ENCODE measurements around the gene TFCP2L1.

Gene TFCP2L1

DNA sequence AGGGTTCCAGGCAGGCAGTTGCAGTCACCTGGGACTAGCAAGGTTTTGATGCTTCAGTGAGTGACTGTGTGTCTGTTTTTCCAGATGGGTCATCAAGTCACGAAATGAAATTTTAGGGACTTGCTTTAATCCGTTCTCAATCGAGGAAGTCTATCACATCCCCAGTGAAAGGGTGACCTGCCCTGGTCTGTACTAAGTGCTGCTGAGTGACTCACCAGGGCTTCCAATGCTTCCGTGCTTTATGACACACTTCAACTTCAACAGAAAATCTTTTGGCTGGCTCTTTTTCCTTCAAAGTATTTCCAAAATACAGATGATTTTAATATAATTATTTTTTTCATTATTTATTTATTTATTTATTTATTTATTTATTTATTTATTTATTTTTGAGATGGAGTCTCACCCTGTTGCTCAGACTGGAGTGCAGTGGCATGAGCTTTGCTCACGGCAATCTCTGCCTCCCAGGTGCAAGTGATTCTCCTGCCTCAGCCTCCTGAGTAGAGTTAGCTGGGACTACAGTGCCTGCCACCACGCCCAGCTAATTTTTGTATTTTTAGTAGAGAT is 18.4 kb downstream of the TFCP2L1 start:
- DNase-seq (ENCODE audit: low read depth): no peak

DNA sequence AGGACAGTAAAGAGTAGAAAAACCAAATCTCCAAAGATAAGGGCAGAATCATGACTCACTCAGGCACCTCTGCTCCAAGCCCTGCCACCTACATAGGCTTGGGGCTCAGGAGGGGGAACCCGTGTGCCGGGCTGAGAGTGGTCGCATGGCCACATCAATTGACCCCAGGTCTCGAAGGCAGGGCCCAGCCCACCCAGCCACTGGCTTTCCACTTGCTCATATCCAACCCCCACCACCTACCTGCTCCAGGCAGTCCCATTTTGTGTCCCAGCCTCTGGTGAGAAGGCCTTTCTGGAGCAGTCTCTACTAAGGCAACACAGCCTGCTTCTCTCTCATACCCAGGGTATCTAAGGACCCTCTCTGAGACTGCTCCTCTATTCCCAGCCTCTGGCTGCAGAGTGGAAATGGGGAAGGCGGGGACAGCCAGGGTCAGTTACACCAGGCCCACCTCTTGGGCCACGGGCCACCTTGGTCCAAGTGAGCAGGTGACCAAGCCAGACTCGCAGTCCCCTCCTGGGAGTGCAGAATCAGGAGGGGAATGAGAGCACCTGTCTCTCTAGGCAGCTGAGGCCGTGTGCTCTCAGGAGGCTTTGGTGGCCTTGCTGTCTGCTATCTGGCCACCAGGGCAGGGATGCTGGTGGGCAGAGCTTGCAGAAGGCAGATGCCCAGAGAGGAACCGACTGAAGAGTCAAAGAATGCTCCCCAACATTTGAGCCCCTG is 20.8 kb downstream of the TFCP2L1 start:
- no peak for DNase-seq (ENCODE audit: low read depth)

DNA sequence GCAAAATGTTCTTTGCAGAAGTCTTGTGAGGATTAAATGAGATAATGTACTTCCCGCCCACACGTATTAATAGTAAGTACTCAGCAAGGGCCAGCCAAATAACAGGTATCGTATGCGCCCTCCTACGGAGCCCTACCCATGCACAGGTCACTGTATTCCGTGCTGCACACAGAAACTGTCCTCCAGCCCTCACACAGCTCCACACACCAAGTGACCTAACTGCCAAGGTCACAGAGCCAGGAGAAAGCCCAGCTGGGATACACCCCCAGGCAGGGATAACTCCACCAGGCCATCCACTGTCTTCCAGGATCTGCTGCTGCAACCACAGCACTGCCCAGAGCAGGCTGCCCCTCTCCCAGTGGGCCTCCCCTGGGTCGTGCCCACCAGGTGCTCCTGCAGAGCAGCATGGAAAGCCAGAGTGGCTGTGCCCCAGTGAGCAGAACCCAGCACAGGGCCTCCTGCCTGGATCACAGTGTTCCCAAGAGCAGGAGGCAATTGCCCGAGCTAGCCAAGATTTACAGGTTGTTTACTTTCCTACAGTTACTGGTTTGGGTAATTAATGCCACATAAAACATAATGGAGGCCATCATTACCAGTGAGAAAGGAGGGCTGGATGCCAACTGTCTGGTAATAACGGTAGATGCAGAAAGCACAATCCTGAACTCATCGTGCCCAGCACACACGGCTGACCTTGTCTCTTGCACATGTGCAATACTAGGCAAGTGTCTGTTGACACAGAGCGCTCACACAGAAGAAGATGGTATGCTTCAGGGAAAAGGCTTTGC is 24.4 kb downstream of the TFCP2L1 start:
- DNase-seq (ENCODE audit: low read depth): no peak

DNA sequence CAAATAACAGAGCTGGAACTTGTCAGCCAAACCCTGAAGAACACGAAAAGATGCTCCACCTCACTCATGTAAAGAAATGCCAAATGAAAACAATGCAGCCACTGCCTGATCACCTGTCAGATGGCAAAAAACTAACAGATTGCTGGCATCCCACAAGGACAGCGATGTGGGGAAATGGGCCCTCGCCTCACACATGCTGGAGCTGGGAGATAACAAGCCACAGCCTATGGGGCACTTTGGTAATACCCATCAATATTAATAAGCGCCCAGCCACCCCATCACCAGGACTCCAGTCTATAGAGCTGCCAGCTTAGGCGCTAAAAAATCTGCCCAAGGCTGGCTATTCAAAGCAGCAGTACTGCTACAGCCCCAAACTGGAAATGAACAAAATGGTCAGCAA is 27.0 kb downstream of the TFCP2L1 start:
- DNase-seq (ENCODE audit: low read depth): no peak

DNA sequence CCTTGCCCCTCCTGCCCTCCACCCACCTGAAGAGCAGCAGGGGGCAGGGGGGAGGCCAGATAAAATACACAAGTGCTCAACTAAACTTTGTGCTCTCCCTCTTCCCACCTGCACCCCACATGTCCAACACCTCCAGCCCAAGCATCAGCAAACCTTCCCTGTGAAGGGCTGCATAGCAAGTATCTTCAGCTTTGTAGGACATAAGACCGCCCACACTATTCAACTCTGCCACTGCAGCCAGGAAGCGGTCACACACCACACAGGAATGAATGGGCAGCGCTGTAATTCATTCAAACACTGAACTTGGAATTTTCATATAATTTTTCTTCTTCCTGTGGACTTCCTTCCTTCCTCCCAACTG is 27.5 kb downstream of the TFCP2L1 start:
- no peak for DNase-seq (ENCODE audit: low read depth)

DNA sequence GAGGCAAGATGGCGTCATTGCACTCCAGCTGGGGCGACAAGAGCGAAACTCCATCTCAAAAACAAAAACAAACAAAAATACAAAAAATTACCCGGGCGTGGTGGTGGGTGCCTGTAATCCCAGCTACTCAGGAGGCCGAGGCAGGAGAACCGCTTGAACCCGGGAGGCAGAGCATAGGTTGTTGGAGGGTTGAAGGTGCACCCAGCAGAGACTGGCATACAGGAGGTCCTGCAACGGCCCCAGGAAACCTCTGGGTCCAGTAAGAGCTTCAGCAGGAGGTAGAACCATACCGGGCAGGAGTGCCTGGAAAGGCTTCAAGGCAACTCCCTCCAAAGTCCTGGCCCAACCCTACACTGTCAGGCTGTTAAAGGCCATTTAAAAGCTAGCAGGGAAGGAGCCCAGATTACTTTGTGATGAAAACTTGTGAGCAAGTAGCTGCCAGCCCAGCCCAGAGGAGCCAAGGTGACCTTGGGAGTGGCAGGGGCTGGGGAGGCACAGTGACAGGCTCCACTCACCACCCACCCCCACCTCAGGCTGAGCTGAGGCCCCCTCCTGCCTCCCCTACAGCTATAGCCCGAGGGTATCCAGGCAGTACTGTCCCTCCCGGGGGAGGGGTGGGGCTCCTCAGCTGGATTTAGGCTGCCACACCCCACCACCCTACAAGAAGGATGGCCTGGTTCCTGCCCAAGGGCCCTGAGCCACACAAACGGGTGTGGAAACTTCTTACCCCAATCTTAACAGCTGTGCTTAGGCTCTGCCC is 28.1 kb downstream of the TFCP2L1 start:
- no peak for DNase-seq (ENCODE audit: low read depth)

DNA sequence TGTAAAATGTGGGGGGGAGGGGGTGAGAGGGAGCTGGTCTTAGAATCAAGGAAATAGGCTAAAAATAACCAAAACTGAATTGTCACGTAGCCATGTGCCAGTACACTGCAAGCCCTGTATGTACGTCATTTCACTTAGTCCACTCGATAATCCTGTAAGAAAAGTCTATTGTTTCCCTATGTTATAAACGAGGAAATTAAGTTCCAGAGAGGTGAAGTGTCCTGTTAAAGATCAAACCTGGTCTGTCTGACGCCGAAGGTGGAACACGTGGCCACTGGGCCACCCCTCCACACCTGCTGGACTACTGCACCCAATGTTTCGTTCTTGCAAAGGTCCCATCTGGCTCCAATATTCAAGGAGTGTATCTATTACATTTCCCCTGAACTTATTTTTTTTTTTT is 29.6 kb downstream of the TFCP2L1 start:
- no peak for DNase-seq (ENCODE audit: low read depth)

DNA sequence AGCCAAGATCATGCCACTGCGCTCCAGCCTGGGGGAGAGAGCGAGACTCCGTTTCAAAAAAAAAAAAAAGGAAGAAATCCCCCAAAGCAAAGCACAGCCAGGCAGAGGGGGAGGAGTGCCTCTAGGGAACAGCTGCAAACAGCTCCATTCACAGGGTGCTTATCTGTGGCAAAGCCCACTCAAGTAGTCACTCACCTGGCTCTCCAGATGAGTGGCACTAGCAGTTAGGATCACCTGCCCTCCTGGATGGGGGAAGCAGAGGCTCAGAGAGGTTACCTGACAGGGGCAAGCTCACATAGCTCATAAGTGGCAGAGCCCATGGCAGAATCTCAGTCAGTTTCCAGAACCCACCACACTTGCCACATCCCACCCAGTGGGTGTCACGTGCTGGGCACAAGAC is 30.3 kb downstream of the TFCP2L1 start:
- no peak for DNase-seq (ENCODE audit: low read depth)

DNA sequence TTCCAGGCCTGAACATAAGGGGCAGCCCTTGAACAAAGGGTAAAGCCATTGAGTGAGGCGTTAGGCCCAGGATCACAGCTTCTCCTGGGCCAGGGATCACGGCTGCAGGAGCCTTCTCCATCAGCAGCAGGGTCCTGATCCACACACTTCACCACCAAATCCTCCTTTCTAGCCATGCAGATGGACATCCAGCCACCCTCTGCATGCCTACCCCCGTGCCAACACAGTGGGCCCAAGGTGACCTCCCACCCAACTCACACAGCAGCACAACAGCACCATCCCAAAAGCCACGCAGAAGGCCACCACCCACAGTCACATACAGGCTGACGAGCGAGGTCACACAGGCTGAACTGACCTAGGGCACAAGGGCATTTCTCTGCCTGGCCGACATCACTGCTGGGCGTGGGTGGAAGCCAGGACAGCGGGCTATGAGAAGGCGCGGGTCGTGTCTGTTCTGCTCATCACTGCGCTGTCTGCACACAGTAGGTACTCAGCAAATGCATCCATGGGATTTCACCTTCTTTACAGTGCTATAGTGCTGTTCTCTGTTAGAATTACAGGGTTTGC is 31.2 kb downstream of the TFCP2L1 start:
- DNase-seq (ENCODE audit: low read depth): no peak

DNA sequence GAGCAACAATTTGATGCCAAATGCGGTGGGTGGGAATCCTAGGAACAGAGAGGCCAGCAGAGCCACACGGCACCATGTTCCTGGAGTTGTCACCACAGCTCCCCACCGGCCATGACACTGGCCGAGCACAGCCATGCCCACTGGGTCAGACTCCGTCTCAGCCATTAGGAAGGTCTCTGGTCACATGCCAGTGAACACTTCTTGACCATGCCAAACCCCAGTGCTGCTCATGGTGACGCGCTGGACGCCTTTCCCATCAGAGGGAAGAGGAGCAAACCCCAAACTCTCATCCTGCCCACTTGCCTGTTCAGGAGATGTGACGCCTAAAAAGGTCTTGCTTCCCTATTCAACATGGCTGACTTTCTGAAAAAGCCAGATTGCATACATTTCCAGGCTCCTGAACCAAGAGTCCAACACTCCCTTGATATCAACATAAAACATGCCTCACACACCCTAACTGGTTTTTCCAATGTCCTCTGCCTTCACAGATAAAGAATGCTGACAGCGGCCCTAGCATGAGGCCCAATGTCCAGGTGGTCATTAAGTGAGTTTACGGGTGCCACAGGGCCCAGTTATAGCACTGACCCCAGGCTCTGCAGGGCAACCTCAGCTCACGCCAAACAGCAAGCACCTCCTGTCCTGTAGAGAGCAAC is 31.9 kb downstream of the TFCP2L1 start:
- DNase-seq (ENCODE audit: low read depth): no peak

DNA sequence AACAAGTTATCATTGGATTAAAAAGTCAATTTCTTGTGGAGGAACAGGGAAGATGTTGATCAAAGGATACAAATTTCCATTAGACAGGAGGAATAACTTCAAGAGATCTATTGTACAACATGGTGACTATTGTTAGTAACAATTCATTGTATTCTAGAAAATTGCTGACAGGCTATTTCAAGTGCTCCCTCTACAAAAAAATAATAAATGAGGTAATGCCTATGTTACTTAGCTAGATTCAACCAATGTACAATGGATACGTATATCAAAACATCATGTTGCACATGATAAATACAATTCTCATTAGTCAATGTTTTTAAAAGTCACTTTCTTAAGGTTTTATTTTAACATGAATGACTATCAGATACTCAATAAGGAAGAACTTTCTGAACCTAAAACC is 33.5 kb downstream of the TFCP2L1 start:
- no peak for DNase-seq (ENCODE audit: low read depth)

DNA sequence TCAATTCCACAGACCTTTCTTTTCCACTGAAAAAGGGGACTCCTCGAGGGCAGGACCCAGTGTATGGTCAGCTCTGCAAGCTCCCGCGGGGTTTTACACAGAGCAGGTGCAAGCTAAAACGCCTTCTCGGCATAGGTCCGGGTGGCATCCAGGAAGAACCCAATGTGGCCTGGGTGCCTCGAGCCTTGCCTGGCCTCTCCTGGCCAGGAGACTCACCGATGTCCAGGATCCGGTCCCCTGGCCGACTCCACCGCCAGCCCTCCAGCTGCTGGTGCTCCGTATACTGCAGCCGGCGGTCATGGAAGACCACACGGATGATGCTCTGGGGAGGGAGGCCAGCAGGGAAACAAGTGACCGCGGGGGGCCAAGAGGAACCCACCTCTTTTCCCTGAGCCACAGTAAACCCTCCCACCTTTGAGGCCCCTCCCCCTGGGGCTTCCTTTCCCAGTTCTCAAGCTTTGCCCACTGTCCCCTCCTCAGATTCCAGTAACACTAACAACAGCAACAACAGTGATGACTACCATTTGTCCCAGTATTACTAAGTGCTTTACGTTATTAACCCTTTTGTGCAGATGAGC is 36.1 kb downstream of the TFCP2L1 start:
- no peak for DNase-seq (ENCODE audit: low read depth)

DNA sequence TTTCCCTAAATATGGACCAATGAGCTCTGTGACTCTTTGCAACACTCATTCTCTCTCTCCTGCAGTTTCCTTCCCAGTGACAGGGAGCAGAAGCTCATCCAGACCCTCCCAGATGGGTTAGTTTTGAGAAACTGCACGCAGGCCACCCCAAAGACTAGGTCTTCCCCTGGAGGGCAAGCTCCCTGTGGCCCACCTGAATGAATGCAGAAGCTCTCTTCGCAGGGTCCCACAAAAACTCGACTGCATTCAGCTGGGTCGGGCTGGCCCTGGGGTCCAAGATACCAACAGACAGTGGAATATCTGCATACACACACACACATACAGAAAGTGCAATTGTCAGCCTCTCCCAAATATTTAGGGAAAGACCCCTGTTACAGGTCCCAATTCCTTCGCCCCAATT is 37.0 kb downstream of the TFCP2L1 start:
- no peak for DNase-seq (ENCODE audit: low read depth)

DNA sequence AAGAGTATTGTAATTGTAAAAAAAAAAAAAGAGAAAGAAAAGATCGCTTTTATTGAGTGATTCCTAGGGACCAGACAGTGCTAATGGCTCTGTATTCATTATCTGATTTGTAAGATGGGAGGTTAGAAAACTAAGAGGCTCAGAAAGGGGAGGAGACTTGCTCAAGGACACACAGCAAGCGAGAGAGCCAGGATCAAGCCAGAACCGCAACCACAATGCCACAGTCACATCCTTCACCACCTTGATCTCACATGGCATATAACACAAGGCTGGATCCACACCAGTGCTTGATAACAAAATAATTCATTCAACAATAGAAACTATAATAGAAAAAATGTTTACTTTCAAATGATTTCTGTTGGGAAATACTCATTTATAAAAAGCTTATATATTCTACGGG is 37.5 kb downstream of the TFCP2L1 start:
- DNase-seq (ENCODE audit: low read depth): no peak

DNA sequence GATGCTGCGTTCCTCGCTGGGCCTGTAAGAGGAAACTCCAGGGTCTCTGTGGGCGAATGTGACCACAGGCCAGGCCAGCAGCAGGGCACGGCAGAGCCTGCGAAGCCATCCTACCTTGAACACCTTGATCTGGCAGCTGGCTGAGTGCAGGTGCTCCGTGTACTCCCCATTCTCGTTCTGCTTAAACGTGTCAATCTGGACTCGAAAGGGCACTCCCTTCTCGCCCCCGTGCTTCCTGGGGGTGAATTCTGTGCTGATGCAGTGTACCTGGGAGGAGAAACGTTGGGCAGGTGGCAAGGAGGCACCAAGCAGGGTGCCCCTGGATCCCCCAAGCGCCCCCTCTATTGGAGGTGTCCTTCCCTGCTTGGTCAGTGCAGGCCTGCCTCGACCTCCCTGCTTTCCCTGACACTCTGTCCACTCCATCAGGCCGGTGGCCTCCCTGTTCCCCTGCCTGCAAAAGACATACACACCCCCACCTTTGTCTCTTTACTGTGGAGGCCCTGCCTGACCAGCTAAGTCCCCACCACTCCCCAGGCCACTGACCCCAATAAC is 38.2 kb downstream of the TFCP2L1 start:
- no peak for DNase-seq (ENCODE audit: low read depth)

DNA sequence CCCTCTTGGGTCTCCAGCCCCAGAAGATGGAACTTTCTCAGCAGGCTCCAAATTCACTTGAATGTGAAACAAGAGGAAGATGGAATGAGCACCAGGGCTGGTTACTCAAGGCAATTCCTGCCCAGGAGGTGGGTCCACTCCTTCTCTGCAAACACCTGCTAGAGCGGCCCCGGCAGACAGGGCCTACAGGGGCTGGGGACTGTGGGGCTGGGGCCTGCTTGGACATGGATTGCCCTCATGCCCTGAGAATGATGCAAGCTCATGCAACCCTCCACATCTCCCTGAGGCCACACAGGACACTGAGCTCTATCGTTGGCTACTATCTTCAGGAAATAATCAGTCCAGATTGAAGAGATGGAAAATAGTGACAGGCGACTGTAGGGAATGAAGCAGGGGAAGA is 39.1 kb downstream of the TFCP2L1 start:
- no peak for DNase-seq (ENCODE audit: low read depth)

DNA sequence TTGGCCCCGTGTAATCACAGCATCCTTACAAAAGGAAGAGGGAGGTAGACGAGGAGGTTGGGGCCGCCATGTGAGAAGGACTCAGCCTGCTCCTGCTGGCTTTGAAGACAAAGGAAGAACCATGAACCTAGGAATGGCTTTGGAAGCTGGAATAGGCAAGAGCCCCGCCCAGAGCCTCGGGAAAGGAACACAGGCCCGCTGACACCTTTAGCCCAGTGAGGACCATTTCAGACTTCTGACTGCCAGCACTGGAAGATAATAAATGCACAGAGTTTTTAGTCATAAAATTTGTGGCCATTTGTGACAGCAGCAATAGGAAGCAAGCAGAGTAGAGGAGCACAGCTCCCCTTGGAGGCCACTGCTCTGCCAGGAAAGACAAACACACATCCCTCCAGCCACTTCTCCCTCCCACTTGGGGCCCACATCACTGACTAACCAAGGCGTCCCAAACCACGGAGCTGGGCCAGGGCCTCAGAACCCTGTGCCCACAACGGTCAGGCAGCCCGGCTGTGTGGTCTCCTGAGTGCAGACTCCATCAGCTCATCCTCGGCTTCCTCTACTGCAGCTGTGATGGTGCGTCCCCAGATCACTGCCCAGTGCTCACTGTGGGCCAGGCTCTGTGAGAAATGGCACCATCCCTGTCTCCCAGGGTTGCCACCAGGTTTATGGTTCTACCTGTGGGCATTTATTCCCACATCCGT is 39.7 kb downstream of the TFCP2L1 start:
- DNase-seq (ENCODE audit: low read depth): no peak

DNA sequence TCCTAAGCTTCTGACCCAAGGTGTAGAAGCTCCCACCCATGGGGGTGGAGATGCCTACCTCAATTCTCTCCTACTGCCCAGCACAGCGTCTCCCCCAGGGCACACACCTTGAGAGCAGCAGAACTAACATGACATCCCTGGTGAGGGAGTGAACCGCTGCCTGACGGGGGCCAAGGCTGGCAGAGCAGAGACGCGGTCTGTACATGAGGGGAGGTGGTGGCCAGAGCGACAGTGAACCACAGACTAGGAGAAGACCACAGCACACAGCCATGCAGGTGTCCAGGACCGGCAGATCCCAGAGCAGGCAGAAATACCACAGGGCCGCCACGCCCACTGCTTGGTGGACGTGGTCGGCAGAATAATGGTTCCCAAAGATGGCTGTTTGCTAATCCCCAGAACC is 40.4 kb downstream of the TFCP2L1 start:
- DNase-seq (ENCODE audit: low read depth): no peak

DNA sequence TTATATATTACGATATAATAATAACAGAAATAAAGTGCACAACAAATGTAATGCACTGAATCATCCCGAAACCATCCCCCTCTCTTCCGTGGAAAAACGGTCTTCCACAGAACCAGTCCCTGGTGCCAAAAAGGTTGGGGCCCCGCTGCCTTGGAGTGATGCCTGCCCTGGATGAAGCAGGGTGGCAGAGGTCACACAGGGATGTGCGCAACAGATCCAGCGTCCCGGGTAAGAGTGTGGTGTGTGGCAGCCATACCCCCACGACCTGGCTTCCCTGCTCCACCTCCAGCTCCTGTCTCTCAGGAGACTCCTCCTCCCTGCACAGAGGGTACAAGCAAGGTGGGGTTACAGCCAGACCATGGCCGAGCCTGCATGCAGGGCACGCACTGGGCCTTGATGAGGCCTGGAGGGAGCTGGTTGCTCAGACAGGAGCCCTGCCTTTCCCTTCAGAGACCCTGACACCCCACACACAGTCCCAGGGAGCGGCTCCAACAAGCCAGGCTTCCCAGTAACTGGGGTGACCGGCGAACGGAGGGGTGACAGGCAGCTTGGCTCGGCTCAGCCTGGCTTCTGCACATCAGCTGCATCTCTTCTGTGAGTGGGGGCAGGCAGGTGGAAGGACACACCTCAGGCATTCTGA is 41.1 kb downstream of the TFCP2L1 start:
- DNase-seq (ENCODE audit: low read depth): no peak

DNA sequence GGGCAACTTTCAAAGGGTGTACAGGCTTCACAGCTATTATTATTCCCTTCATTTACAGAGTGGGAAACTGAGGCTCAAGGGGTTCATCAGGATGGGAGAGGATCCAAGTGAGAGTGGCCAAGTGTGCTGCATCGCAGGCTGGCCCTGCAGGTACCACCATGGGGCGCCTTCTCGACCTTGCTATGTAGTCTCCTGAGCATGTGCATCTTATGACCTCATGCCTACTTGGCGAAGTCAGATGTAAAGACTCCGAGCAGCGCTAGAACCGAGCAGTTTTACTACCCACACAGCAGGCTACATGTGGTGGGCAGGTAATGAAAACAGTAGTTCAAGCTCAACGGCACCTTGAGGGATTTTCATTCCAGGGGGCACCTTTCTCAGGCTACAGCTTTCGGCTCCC is 42.0 kb downstream of the TFCP2L1 start:
- DNase-seq (ENCODE audit: low read depth): no peak

Data from activated T-cell treated with anti-CD3 and anti-CD28 coated beads for 48 hours (primary cell).